Naive B cell (primary cell): ENCODE results near the gene MSANTD1. TPM values are rescaled to one million over a fixed set of nuclear protein-coding genes. Genes with fewer than 3 reads are reported as not detected.

Source experiments
- ATAC-seq, 2 donors: fragments of 150-1000 bp; cut with Tn5 transposase; 2 replicates each; pipeline ENCODE4 v1.10.0; 2021; ENCODE audit warnings: low read depth in 2 of 2, mild to moderate bottlenecking in 2 of 2, moderate library complexity in 2 of 2
- DNase-seq: peaks from one replicate; pipeline ENCODE4 v3.0.0; 2022
- H3K27ac Mint-ChIP-seq, 6 donors: one replicate each; pipeline ENCODE4 v1.8.0; 2020 to 2022; ENCODE audit warnings: mild to moderate bottlenecking in 6 of 6, mixed read lengths in 6 of 6, moderate library complexity in 5 of 6, inconsistent platforms in 2 of 6
- H3K27me3 Mint-ChIP-seq, 3 donors: one replicate each; pipeline ENCODE4 v1.8.0; 2021 to 2022; ENCODE audit warnings: mixed read lengths in 3 of 3, mild to moderate bottlenecking in 1 of 3
- H3K36me3 Mint-ChIP-seq, 2 donors: one replicate each; pipeline ENCODE4 v1.8.0; 2020 to 2022; ENCODE audit warnings: mixed read lengths in 2 of 2, inconsistent platforms in 1 of 2, mild to moderate bottlenecking in 1 of 2
- H3K4me1 Mint-ChIP-seq, 3 donors: one replicate each; pipeline ENCODE4 v1.8.0; 2020 to 2022; ENCODE audit warnings: mixed read lengths in 3 of 3, inconsistent platforms in 1 of 3, mild to moderate bottlenecking in 1 of 3, moderate library complexity in 1 of 3
- H3K4me3 Mint-ChIP-seq, 8 donors: one replicate each; pipeline ENCODE4 v1.8.0; 2020 to 2022; ENCODE audit warnings: mild to moderate bottlenecking in 8 of 8, mixed read lengths in 8 of 8, moderate library complexity in 8 of 8, inconsistent platforms in 2 of 8
- H3K9me3 Mint-ChIP-seq, 7 donors: one replicate each; pipeline ENCODE4 v1.8.0; 2020 to 2022; ENCODE audit warnings: mixed read lengths in 7 of 7, mild to moderate bottlenecking in 5 of 7, inconsistent platforms in 2 of 7, moderate library complexity in 1 of 7
- polyA plus RNA-seq, 6 donors: library from polyadenylated mRNA; unstranded; fragments of 300-500 nt; fragmentation: Illumina TruSeq; gene quantifications; one replicate each; pipeline ENCODE4 v1.2.3, GENCODE V29; 2021; ENCODE audit warnings: low read depth in 6 of 6

Gene MSANTD1
- polyA plus RNA-seq, 6 donors from 2014 or later = 0.12 to 0.14 TPM; not detected in 4

DNA sequence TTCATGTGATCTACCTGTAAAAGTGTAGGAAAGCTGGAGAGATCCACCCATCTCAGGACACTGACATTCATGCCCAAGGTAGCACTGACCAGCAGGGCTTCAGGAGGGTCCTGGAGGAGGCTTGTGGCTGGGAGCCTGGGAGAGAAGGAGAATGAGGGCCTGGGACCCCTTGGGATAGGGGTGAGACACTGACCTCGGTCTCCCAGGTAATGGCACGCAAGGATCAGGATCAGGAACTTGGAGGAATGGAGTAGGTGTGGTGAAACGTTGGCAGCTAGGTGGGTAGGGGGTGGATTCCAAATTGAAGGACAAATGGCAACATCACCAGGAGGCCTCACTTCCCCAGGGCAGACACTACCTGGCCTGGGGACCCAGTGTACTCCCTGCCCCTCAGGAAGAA lies 31.5 kb downstream of the MSANTD1 start:
- Mint-ChIP-seq H3K27me3 (peaks cover 0 to 39% (median 11%) of the 10 kb centered on the region in 3 donors), H3K4me1 (peaks cover 0 to 3% (median 0%) of the 10 kb centered on the region in 3 donors), H3K9me3 (peaks cover 4 to 28% (median 15%) of the 10 kb centered on the region in 7 donors), H3K27ac (no peak overlapping the region), H3K36me3 (peaks cover 4 to 15% of the 10 kb centered on the region in 2 donors), H3K4me3 (no peak overlapping the region)
- DNase-seq = no peak
- ATAC-seq = no peak

DNA sequence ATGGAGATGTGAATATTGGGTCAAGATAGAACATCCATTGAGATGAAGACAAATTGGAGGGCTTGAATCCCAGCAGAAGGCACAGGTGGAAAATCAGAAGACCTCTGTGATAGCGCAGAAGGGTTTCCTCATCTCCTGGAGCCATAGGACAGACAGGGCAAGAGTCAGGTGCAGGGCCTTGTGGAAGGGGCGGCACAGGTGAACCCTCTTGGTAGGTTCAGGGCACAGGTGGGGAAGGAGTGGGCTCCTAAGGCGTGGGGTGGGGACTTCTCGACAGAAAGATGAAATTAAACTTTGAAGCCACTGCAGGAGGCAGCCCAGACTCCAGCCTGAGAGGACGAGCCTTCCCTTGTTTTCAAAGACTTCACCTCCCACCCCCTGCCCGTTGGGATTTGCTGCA lies 34.5 kb downstream of the MSANTD1 start:
- DNase-seq (no peak), ATAC-seq (no peak)
- H3K27me3 Mint-ChIP-seq = peaks cover 0 to 39% (median 11%) of the 10 kb centered on the region in 3 donors
- peaks cover 7 to 16% (median 14%) of the 10 kb centered on the region in 3 donors for H3K4me1 Mint-ChIP-seq
- peaks cover 4 to 8% of the 10 kb centered on the region in 2 donors for H3K36me3 Mint-ChIP-seq
- peak overlapping the region in 1 of 8 donors; percentile 18 for H3K4me3 Mint-ChIP-seq
- no peak overlapping the region for H3K27ac Mint-ChIP-seq
- peaks cover 4 to 24% (median 13%) of the 10 kb centered on the region in 7 donors for H3K9me3 Mint-ChIP-seq

GRCh38 chr4:3283916-3284315 lies 35.0 kb downstream of the MSANTD1 start:
- H3K27ac Mint-ChIP-seq = peak overlapping the region in 1 of 6 donors; percentile 38
- H3K36me3 Mint-ChIP-seq = peaks cover 2 to 8% of the 10 kb centered on the region in 2 donors
- H3K4me3 Mint-ChIP-seq = no peak overlapping the region
- no peak for DNase-seq
- ATAC-seq = no peak
- peaks cover 7 to 16% (median 14%) of the 10 kb centered on the region in 3 donors for H3K4me1 Mint-ChIP-seq
- peaks cover 0 to 38% (median 11%) of the 10 kb centered on the region in 3 donors for H3K27me3 Mint-ChIP-seq
- peaks cover 4 to 19% (median 13%) of the 10 kb centered on the region in 7 donors for H3K9me3 Mint-ChIP-seq

DNA sequence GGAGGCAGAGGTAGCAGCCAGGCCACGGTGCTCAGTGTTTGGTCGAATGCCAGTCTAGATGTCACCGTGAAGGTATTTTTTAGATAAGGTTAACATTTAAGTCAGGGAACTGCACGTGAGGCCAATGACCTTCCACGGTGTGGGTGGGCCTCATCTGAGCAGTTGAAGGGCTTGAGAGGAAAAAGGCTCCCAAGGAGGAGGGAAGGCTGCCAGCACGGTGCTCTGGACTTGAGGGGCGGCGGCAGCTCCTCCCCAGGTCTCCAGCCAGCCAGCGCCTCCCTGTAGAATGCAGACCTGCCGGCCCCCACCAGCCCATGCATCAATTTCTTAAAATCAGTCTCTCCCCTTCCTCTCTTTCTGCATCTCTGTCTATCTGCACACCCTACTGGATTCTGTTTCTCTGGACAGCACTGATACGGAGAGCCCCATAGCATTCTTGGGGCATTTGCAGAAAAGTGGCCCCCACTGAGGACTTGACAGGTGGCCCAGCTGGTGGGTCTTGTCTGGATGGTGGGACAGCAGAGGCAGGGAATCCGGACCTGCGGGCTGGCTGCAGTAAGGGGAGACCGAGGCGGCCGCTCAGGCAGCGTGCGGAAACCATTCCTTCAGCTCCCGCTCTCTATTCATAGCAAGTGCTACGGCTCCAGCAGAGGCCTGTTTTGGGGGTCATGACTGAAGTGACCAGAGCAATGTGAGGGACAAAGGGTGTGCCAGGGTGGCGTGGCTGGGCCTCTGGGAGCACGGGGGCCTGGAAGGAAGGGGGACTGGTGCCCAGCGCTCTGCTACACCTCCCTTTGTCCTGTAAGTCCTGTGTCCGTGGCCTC lies 36.0 kb downstream of the MSANTD1 start:
- H3K4me3 Mint-ChIP-seq = peak overlapping the region in 6 of 8 donors; percentile 20 to 43 (median 26)
- H3K27me3 Mint-ChIP-seq = peaks cover 5 to 33% (median 15%) of the 10 kb centered on the region in 3 donors
- ATAC-seq (no peak), DNase-seq (no peak)
- H3K36me3 Mint-ChIP-seq = peaks cover 0 to 8% of the 10 kb centered on the region in 2 donors
- H3K9me3 Mint-ChIP-seq = peaks cover 4 to 17% (median 10%) of the 10 kb centered on the region in 7 donors
- H3K4me1 Mint-ChIP-seq = peaks cover 7 to 16% (median 14%) of the 10 kb centered on the region in 3 donors
- no peak overlapping the region for H3K27ac Mint-ChIP-seq

DNA sequence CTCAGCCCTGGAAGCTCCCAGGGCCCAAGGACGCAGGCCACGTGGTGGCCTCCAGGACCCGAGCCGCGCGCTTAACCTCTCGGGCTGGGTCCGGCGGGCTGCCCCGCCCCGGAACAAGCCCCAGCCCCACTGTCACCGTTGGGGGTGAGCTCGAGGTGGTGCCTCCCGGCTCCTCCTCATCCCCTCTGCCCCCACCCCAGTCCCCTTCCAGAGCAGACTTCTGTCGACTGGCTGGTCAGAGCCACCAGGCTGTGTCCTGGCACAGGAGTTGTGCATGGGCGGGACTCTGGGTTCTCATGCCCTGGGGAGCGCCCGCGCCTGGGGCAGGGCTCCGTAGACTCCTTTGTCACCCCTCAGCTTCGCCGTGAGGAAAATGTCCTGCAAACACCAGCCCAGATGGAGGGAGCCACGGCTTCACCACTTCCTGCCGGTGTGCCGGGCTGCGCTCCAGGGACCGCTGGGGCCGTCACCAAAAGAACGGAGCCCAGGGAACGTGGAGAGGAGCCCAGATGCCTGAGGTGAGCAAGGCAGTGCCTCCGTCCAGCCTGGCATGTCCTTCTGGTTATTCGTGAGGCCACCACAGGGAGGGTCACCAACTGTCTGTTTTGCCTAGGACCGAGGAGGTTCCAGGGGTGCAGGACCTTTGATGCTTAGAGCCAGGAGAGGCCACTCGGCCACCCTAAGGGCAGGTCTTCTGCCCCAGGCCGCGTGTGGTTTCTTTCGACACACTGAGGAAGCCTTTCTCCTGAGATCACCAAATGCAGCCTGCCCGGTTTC lies 36.8 kb downstream of the MSANTD1 start:
- H3K4me1 Mint-ChIP-seq = peaks cover 7 to 16% (median 14%) of the 10 kb centered on the region in 3 donors
- H3K27me3 Mint-ChIP-seq = peaks cover 11 to 33% (median 22%) of the 10 kb centered on the region in 3 donors
- H3K27ac Mint-ChIP-seq = peak overlapping the region in 3 of 6 donors; percentile 36 to 89 (median 44)
- H3K4me3 Mint-ChIP-seq = peak overlapping the region; percentile 26 to 86 (median 62)
- DNase-seq (no peak), ATAC-seq (peak; percentile 15 to 31)
- peaks cover 0 to 8% of the 10 kb centered on the region in 2 donors for H3K36me3 Mint-ChIP-seq
- H3K9me3 Mint-ChIP-seq = peaks cover 4 to 14% (median 7%) of the 10 kb centered on the region in 7 donors

GRCh38 chr4:3286335-3287175 lies 37.6 kb downstream of the MSANTD1 start:
- H3K36me3 Mint-ChIP-seq = peaks cover 0 to 7% of the 10 kb centered on the region in 2 donors
- DNase-seq = peak; percentile 73
- peaks cover 11 to 33% (median 22%) of the 10 kb centered on the region in 3 donors for H3K27me3 Mint-ChIP-seq
- peaks cover 9 to 19% (median 16%) of the 10 kb centered on the region in 3 donors for H3K4me1 Mint-ChIP-seq
- H3K27ac Mint-ChIP-seq = peak overlapping the region in 3 of 6 donors; percentile 9 to 89 (median 36)
- peaks cover 4 to 11% (median 4%) of the 10 kb centered on the region in 7 donors for H3K9me3 Mint-ChIP-seq
- H3K4me3 Mint-ChIP-seq = peak overlapping the region; percentile 26 to 86 (median 62)
- ATAC-seq = peak; percentile 99 to 100

GRCh38 chr4:3287271-3287971 lies 38.5 kb downstream of the MSANTD1 start:
- no peak for ATAC-seq

DNA sequence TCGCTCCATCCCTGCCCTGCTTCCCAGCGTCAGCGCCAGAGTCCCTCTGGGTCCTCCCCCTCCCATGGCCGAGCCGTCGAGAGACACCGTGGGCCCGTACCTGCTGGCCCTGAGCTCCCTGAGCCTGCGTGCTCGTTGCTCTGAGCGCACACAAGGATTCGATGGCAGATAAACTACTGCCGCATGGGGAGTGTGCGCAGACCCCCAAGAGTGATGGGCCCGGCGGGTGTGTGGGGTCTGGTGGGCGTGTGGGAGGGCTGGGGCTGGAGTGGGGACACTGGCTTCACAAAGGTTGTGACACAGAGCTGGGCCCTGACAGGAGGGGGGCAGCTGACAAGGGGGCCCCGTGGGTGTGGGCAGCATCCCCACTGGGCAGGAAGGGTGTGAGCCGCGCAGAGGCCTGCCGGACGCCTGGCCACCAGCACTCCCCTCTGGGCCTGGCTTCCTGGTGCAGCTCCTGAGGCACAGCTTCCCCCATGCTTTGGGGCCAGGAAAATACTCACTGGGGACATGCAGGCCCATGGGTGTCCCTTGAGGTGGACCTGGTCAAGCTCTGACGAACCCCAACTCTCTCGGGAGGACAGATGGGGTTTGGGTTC lies 39.1 kb downstream of the MSANTD1 start:
- H3K27me3 Mint-ChIP-seq = peaks cover 11 to 30% (median 18%) of the 10 kb centered on the region in 3 donors
- DNase-seq (no peak), ATAC-seq (no peak)
- peaks cover 0 to 1% (median 0%) of the 10 kb centered on the region in 7 donors for H3K9me3 Mint-ChIP-seq
- H3K36me3 Mint-ChIP-seq = peaks cover 0 to 8% of the 10 kb centered on the region in 2 donors
- no peak overlapping the region for H3K27ac Mint-ChIP-seq
- H3K4me3 Mint-ChIP-seq = no peak overlapping the region
- H3K4me1 Mint-ChIP-seq = peaks cover 14 to 23% (median 22%) of the 10 kb centered on the region in 3 donors

More at GRCh38 chr4:3287271-3287971, 38.5 kb downstream of the MSANTD1 start:
- peak overlapping the region in 1 of 6 donors; percentile 47 for H3K27ac Mint-ChIP-seq
- peaks cover 14 to 23% (median 22%) of the 10 kb centered on the region in 3 donors for H3K4me1 Mint-ChIP-seq
- no peak for DNase-seq
- peaks cover 0 to 5% (median 0%) of the 10 kb centered on the region in 7 donors for H3K9me3 Mint-ChIP-seq
- H3K27me3 Mint-ChIP-seq = peaks cover 11 to 34% (median 22%) of the 10 kb centered on the region in 3 donors
- peaks cover 0 to 8% of the 10 kb centered on the region in 2 donors for H3K36me3 Mint-ChIP-seq
- H3K4me3 Mint-ChIP-seq = peak overlapping the region in 1 of 8 donors; percentile 37

DNA sequence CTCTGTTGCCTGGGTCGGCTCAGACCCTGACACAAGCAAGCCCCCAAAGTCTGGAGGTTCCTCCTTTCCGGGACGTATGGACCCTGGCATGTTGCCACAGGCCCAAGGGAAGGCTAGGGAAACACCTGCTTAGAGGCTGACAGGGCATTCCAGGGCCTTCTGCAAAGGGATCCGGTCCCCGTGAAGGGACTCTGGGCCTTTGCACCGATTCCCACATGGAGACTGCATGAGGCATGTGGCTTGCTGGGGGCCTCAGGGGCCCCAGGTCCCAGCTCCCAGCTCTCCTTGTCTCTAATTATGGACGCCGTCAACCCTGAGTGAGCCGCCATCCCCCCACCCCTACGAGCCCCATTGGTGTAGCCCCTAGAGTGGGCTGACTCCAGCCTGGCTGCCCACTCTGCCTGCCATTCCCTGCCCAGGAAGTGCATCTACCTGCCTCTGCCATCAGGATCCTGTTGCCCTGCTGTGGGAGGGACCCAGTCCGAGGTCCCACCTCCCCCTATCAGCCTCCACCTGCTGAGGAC lies 39.7 kb downstream of the MSANTD1 start:
- H3K4me1 Mint-ChIP-seq = peaks cover 18 to 26% (median 26%) of the 10 kb centered on the region in 3 donors

DNA sequence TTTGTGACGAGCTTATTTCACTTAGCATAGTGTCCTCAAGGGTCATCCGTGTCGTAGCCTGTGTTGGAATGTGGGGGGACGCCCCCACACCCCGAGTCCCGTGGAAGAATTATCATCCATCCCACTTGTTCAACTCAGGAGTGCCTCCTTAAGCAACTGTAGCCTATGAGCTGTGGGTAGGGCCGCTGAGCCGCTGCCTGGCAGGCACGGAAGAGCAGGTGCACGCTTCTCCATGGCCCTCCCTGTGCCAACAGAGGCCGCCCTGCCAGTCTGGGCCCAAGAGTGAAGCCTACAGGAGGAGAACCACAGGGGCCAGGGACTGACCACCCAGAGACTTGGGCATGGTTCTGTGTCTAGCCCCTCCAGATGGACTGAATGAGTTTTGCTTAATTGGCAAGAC lies 41.5 kb downstream of the MSANTD1 start:
- H3K4me1 Mint-ChIP-seq = peaks cover 26 to 32% (median 28%) of the 10 kb centered on the region in 3 donors
- peaks cover 0 to 8% of the 10 kb centered on the region in 2 donors for H3K36me3 Mint-ChIP-seq
- H3K9me3 Mint-ChIP-seq = peaks cover 0 to 1% (median 0%) of the 10 kb centered on the region in 7 donors
- no peak overlapping the region for H3K27ac Mint-ChIP-seq
- ATAC-seq = no peak
- H3K27me3 Mint-ChIP-seq = peaks cover 11 to 21% (median 11%) of the 10 kb centered on the region in 3 donors
- peak overlapping the region in 5 of 8 donors; percentile 3 to 63 (median 50) for H3K4me3 Mint-ChIP-seq
- DNase-seq = no peak

More for the DNA sequence above, 39.7 kb downstream of the MSANTD1 start:
- no peak overlapping the region for H3K4me3 Mint-ChIP-seq
- peaks cover 0 to 8% of the 10 kb centered on the region in 2 donors for H3K36me3 Mint-ChIP-seq
- H3K27ac Mint-ChIP-seq = no peak overlapping the region
- H3K9me3 Mint-ChIP-seq = peaks cover 0 to 1% (median 0%) of the 10 kb centered on the region in 7 donors
- ATAC-seq (no peak), DNase-seq (no peak)
- peaks cover 11 to 25% (median 12%) of the 10 kb centered on the region in 3 donors for H3K27me3 Mint-ChIP-seq

GRCh38 chr4:3290889-3291321 lies 41.9 kb downstream of the MSANTD1 start:
- H3K27ac Mint-ChIP-seq = no peak overlapping the region
- peak overlapping the region in 5 of 8 donors; percentile 3 to 62 (median 45) for H3K4me3 Mint-ChIP-seq
- peaks cover 0 to 1% (median 0%) of the 10 kb centered on the region in 7 donors for H3K9me3 Mint-ChIP-seq
- H3K4me1 Mint-ChIP-seq = peaks cover 25 to 29% (median 26%) of the 10 kb centered on the region in 3 donors
- ATAC-seq (no peak), DNase-seq (no peak)
- H3K27me3 Mint-ChIP-seq = peaks cover 11 to 21% (median 11%) of the 10 kb centered on the region in 3 donors
- H3K36me3 Mint-ChIP-seq = peaks cover 0 to 8% of the 10 kb centered on the region in 2 donors
